M059J (cell line): ENCODE data around the gene TRIP12. TPM values are rescaled to one million over a fixed set of nuclear protein-coding genes. Genes with fewer than 3 reads are reported as not detected.
A peak's percentile ranks its signal among the peaks of the same experiment; 100 is the strongest.
"Not testable (repeated sequence)": the region's sequence is repeated elsewhere in the genome, so short reads cannot be mapped to it uniquely, and the experiment has no call there.

Experiments
- DNase-seq: peaks from one replicate; pipeline ENCODE4 v3.0.0-alpha.2; 2012; ENCODE audit warnings: low read depth
- total RNA-seq: library from RNA; depleted of rRNA; stranded (reverse); fragments of >200 nt; shearing (Covaris generic); gene quantifications from 2 replicates; pipeline ENCODE4 v1.2.3, GENCODE V29; 2014

Gene TRIP12
- total RNA-seq, 1 experiment from 2014 or later = 130 TPM

- no peak for DNase-seq
Observed at GRCh38 chr2:229920011-229920641, 1.7 kb downstream of the TRIP12 start.

GRCh38 chr2:229917793-229918192, 4.0 kb downstream of the TRIP12 start:
- no peak for DNase-seq

- no peak for DNase-seq
Observed at GRCh38 chr2:229914171-229914570, 7.6 kb downstream of the TRIP12 start.

- DNase-seq = peak; percentile 26
Observed at GRCh38 chr2:229910832-229911412, 10.9 kb downstream of the TRIP12 start.

- no peak for DNase-seq
Observed at GRCh38 chr2:229910147-229910831, 11.5 kb downstream of the TRIP12 start.

GRCh38 chr2:229909090-229909489, 12.7 kb downstream of the TRIP12 start:
- DNase-seq = peak; percentile 34

GRCh38 chr2:229905601-229906000, 16.2 kb downstream of the TRIP12 start:
- DNase-seq = no peak

- DNase-seq = no peak
Observed at GRCh38 chr2:229903037-229903436, 18.8 kb downstream of the TRIP12 start.

GRCh38 chr2:229901819-229902218, 20.0 kb downstream of the TRIP12 start:
- DNase-seq = peak; percentile 91

GRCh38 chr2:229900514-229900913, 21.3 kb downstream of the TRIP12 start:
- not testable (repeated sequence) for DNase-seq

GRCh38 chr2:229900012-229900411, 21.8 kb downstream of the TRIP12 start:
- DNase-seq = no peak

- DNase-seq = no peak
Observed at GRCh38 chr2:229899604-229900003, 22.2 kb downstream of the TRIP12 start.

- DNase-seq = no peak
Observed at GRCh38 chr2:229896857-229897256, 25.0 kb downstream of the TRIP12 start.

GRCh38 chr2:229889023-229889422, 32.8 kb downstream of the TRIP12 start:
- DNase-seq = no peak

- no peak for DNase-seq
Observed at GRCh38 chr2:229888031-229888430, 33.8 kb downstream of the TRIP12 start.

GRCh38 chr2:229887441-229887840, 34.4 kb downstream of the TRIP12 start:
- no peak for DNase-seq

- no peak for DNase-seq
Observed at GRCh38 chr2:229884775-229885699, 36.8 kb downstream of the TRIP12 start.

GRCh38 chr2:229882583-229882982, 39.2 kb downstream of the TRIP12 start:
- no peak for DNase-seq

- DNase-seq = no peak
Observed at GRCh38 chr2:229880892-229881586, 40.8 kb downstream of the TRIP12 start.

GRCh38 chr2:229879191-229879950, 42.4 kb downstream of the TRIP12 start:
- DNase-seq = no peak

- DNase-seq = no peak
Observed at GRCh38 chr2:229875549-229875948, 46.3 kb downstream of the TRIP12 start.
